GM19351 (cell line): ENCODE data around the gene YPEL2.
"Not testable (repeated sequence)": the region's sequence is repeated elsewhere in the genome, so short reads cannot be mapped to it uniquely, and the experiment has no call there.

ENCODE experiments used
- ATAC-seq: cut with Tn5 transposase; IDR thresholded peaks from one replicate; pipeline ENCODE4 v1.9.1; 2021; ENCODE audit warnings: mild to moderate bottlenecking, moderate library complexity; ENCODE audit not compliant: unreplicated experiment

YPEL2 gene, protein sequence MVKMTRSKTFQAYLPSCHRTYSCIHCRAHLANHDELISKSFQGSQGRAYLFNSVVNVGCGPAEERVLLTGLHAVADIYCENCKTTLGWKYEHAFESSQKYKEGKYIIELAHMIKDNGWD

DNA sequence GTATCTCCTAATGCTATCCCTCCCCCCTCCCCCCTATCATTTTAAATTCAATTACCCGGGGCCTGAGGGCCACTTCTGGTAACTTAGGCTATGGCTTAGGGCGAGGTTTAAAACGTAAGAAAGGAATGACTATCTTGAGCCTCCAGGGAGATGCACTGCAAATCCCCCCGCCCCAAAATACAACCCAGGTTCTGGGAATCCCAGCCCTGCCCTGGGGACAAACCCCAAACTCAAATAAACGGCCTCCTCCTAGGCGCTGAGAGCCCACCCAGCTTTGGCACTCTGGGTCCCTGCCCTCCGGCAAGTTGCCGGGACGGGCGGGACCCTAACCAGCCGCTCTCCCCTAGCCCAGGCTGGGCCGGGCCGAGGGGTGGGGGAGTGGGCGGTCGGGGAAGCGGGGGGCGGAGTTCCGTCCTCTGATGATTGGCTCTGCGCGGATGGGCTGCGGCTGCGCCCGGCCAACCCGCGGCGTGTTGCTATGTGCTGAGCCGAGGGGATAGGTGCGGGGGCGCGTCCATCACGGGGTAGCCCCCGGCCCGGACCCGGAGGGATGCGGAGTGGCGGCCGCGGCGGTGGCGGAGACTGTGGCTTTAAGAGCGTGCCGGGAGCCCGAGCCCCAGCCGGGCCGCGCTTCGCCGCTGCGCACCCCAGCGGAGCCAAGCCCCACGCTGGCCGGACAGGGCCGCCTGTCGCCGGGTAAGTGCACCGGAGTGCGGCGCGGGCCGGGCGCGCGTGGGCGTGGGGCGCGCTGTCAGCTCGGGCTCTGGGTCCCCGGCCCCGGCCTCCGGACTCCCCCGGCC, at the start of gene YPEL2:
Gene YPEL2, plus strand, starts transcription at position 527 of the 800 bp plus-strand sequence. CDS start 21,755 bp downstream, outside the sequence.
- peak; percentile 89 for ATAC-seq

DNA sequence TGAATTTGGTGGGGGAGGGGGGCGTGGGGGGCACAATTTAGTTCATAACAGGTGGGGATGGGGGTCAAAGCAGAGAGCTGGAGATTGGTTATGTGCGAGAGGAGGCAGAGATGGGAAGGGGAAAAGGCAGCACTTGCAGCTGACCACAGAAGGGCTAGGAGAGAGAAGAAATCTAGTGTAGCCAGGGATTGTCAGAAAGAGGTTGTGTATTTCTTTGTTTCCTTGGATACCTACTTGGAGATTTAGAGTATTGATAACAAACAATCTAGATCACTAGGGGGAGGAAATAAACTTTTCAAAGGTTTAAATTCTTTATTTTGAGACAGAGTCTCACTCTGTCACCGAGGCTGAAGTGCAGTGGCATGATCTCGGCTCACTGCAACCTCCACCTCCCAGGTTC, 47.1 kb upstream of the YPEL2 start:
- no peak for ATAC-seq

DNA sequence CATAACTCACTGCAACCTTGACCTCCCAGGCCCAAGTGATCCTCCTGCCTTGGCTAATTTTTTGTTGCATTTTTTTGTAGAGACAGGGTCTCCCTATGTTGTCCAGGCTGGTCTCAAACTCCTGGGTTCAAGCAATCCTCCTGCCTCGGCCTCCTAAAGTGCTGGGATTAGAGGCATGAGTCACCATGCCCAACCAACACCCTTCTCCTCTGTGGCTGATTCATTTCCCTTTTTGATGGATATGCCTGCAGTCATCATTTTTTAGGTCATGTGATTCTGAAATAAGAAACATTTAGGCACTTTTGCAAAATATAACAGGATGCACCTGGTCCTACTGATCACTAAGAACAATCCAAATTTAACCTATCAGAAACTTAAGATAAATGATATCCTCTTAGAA, 44.0 kb upstream of the YPEL2 start:
- no peak for ATAC-seq

DNA sequence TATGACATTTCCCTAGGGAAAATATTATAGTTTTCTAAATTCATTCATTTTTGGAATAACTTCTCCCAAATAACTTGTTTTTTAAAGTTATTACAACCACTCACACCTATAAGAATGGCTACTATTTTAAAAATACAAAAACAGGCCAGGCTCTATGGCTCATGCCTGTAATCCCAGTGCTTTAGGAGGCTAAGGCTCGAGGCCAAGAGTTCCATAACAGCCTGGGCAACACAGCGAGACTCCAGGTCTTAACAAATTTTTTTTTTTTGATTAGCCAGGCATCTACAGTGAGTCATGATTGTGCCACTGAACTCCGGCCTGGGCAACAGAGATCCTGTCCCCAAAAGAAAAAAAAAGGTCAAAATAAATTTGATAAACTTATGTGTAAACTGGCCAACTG, 43.6 kb upstream of the YPEL2 start:
- ATAC-seq: no peak

DNA sequence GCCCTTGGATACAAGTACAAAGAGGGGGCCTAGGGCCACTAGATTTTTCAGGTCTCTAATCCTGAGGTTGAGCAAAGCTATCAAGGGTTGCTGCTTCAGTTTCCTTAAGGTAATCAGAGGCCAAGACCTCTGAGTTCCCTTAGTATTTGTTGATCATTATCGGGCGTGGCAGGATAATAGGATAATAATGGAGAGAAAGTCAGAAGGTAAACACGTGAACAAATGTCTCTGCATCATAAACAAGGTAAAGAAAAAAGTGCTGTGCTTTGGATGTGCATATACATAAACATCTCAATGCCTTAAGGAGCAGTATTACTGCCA, 41.5 kb upstream of the YPEL2 start:
- ATAC-seq: no peak

DNA sequence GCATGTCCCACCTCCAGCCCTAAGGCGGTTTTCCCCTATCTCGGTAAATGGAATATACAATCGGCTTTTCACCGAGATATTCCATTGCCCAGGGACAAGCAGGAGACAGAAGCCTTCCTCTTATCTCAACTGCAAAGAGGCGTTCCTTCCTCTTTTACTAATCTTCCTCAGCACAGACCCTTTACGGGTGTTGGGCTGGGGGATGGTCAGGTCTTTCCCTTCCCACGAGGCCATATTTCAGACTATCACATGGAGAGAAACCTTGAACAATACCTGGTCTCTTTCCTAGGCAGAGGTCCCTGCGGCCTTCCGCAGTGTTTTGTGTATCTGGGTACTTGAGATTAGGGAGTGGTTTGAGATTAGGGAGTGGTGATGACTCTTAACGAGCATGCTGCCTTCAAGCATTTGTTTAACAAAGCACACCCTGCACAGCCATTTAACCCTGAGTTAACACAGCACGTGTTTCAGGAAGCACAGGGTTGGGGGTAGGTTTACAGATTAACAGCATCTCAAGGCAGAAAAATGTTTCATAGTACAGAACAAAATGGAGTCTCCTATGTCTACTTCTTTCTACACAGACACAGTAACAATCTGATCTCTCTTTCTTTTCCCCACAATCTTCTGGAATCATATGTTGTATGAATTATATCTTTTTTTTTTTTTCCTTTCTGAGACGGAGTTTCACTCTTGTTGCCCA, 41.0 kb upstream of the YPEL2 start:
- ATAC-seq: not testable (repeated sequence)

DNA sequence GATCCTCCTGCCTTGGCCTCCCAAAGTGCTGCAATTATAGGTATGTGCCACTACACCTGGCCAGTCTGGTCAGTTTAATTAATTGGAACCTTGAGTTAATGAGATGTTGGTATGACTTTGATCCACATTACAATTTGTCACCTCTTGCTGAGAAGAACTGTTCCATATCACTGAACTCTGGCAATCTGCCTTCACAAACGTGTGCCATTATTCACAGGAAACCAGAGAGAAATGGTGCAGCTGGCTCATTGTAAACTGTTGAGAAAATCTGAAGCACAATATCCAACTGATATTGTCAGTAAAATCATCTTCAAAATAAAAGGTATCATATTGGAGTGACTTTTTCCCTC, 39.3 kb upstream of the YPEL2 start:
- ATAC-seq: no peak

DNA sequence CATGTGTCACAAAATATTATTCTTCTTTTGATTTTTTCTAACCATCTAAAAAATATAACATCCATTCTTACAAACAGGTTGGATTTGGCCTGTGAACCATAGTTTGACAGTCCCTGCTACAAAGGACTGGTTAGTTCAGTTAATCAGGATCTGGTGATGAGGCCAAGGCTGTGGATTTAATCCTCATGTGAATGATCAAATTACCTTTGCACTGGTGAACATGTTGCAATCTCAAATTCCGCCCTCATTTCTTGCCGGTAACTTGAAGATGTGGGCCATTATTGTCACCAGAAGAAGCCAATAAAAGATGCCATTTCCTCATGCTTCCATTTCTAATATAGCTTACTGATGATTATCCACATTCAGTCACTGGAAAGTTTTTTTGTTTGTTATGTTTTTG, 35.3 kb upstream of the YPEL2 start:
- ATAC-seq: no peak

DNA sequence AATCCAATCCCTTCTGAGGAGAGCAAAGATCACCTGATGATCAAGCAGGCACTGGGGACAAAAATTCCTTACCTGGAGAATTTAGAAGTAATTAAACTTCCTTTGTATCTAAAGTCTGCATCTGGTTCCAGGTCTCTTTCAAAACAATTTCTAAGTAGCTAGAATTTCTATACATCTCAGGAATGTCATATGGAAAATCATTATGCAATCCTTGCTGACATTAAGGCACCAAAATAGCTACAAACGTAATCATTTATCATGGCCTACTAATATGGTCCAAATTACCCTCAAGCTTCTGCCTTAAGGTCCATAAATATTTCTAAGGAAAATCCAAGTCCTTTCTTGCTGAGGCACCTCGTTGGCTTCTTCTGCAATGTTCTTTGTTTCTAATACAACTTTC, 32.9 kb upstream of the YPEL2 start:
- ATAC-seq: no peak

DNA sequence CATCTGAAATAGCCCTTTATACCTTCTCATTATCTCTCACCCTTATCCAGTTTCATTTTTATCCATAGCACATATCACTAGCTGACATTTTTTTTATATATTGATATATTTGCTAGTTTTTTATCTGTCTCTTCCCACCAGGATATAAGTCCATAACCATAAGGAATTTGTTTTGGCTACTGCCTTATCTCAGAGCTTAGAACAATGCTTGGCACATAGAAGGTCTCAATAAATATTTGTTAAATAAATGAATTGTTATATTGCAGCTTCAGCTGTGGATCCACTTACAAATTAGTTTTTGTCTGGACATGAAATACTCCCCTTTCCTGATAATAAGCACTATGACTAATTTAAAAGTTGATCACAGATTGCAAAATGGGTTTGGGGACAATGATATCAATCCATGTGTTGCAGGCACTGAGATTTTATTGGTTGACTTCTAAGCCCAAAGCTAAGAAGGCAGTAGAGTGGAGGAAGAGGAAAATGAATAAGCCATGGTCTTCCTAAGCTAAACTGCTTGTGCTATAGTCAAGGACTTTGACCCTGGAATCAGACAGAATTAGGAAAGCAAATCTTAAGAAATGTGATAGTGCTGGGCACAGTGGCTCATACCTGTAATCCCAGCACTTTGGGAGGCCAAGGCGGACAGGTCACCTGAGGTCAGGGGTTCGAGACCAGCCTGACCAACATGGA, 31.9 kb upstream of the YPEL2 start:
- no peak for ATAC-seq

DNA sequence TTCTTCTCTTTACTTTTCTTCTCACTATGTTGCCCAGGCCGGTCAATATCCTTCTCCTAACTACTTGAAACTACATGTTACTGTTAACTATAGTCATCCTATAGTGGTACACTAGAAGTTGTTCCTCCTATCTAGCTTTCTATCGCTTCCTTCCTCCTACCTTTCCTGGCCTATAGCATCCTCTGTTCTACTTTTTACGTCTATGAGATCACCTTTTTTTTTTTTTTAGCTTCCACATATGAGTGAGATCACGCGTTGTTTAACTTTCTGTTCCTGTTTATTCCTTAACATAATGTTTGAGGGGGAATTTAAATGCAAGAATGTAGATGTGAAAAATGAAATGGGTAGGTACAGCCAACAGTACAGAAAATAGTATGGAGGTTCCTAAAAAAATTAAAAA, 30.5 kb upstream of the YPEL2 start:
- ATAC-seq: no peak

DNA sequence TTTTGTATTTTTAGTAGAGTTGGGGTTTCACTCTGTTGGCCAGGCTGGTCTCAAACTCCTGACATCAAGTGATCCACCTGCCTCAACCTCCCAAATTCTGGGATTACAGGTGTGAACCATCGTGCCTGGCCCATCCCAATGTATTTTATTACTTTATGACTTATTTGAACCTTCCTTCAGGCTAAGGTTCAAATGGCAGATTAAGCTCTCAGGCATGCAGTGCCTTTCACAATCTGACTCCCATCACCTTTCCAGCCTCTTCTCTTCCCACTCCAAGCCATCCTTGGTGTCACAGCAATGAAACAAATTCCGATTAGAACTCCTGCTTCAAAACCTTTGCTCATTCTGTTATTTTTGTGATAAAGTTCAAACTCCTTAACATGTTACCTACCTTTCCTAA, 26.6 kb upstream of the YPEL2 start:
- ATAC-seq: no peak

DNA sequence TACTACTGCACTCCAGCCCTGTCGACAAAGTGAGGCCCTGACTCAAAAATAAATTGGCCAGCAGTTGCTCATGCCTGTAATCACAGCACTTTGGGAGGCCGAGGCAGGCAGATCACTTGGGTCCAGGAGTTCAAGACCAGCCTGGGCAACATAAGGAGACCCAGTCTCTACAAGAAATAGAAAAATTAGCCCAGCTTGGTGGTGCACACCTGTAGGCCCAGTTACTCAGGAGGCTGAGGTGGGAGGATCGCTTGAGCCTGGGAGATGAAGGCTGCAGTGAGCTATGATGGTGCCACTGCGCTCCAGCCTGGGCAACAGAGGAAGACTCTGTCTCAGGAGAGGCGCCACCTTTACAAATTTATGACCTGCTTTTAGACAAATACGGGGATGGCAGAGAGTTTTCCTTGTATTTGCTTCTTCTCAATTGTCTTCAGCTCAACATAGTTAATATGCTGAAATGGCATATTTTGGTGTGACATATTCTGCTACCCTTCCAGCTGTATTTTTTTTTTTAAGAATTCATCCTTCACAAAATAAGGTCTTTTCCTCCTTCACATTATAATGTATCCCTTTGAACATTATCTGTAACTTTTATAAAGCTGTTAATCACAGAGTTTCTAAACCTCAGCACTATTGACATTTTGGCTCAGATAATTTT, 21.1 kb upstream of the YPEL2 start:
- no peak for ATAC-seq

DNA sequence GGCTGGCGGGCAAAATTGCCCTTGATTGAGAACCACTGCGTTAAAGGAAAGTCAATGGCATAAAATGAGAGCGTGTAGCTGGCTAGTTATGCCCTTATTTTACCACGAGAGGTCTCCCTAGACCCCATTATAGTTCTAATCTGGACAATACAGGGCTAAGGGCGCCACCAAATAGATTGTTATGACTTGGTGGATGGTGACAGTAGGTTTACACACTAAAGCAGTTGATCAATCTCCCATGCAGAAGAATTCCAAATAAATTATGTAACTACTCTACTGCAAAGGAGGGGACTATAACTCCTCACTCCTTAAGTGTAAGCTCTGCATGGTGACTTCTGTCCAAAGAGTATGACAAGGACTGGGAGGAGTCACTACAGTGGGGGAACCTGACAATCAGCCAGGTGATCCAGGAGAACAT, 20.4 kb upstream of the YPEL2 start:
- peak; percentile 51 for ATAC-seq

DNA sequence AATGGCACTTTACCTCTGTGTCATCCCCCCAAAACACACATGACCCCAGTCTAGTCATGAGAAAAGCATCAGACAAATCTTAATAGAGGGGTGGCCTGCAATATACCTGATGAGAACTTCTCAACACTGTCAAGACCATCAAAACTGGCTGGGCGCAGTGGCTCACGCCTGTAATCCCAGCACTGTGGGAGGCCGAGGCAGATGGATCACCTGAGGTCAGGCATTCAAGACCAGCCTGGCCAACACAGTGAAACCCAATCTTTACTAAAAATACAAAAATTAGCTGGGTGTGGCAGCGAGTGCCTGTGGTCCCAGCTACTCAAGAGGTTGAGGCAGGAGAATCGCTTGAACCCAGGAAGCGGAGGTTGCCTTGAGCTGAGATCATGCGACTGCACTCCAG, 19.9 kb upstream of the YPEL2 start:
- ATAC-seq: not testable (repeated sequence)

DNA sequence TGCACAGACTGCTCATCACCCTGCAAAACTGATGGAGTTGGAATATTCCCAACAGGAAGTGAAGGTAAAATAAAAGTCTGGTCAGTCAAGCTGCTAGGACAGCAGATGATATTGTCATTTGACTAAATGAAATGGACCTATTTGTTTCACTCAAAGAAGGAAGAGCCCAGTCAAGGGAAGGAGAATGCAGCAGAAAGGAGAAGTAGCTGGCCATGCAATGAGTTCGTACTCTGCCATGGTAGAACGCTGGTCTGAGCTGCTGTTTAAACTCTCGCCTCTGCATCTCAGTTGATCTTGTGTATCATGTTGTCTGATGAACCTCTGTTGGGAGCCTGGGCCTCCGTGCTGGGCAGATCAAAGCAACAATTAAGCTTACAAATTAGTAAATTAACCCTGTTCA, 15.6 kb upstream of the YPEL2 start:
- no peak for ATAC-seq

DNA sequence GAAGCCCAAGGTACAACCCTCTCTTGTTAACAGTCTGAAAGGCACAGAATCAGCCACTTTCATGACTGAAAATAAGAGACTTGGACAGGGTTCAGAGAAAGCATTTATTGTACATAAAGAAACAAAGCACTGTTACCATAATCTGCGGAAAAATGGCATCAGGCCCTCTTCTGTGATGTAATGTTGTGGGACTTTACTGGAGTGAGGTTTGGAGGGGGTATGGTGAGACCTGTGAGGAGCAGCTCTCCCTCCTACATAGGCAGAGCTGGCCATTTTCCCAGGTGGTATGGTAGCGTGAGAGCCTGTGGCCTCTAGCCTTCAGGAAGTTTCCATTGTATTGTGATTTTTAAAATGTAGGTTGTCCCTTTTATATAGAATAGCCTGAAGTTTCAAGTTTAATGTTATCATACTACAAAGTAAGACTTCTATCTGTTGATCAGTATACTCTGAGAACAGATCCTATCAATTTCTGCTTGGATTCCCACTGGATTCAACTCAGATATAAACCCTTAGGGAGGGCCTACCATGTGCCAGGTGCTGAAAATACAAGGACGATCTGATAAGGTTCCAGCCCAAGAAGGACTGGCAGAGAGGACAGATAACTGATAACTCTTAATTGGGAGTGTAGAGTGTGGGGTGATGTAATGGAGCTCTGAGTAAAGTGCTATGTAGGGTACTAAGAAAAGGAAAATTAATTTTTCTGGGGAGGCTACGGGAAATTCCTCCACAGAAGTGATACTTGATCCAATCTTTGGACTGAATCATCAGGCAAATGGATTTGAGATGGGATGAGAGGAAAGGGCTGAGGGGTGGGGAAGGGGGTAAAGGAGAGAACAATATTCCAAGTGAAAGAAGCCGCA, 4.1 kb upstream of the YPEL2 start:
- ATAC-seq: no peak

DNA sequence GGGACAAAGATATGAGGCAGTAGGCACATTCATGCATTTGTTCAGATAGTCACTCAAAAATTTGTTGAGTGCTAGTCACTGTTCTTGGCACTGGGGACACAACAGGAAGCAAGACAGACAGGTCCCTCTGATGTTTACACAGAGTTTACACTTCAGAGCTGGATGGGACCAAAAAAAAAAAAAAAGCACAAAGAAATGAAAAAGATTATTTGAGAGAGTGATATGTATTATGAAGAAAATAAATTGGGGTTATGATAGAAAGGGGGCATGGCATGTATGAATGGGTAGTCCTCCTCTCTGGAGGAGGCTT, 3.5 kb upstream of the YPEL2 start:
- no peak for ATAC-seq

DNA sequence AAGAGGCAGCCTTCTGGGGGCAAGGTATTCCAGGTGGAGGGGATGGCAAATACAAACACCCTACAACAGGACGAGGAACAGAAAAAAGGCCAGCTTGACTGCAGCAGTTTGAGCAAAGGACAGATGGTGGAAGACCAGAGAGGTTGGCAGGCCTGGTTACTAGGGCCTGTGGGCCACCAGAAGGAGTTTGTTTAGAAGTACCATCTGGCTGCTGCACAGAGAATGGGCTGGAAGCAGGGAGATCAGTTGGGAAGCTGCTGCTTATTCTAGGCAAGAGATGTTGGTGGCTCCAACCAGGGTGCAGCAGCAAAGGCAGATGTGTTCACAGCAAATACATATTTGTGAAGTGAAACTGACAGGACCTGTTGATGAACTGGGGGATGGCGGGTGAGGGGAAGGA, 2.9 kb upstream of the YPEL2 start:
- ATAC-seq: no peak

DNA sequence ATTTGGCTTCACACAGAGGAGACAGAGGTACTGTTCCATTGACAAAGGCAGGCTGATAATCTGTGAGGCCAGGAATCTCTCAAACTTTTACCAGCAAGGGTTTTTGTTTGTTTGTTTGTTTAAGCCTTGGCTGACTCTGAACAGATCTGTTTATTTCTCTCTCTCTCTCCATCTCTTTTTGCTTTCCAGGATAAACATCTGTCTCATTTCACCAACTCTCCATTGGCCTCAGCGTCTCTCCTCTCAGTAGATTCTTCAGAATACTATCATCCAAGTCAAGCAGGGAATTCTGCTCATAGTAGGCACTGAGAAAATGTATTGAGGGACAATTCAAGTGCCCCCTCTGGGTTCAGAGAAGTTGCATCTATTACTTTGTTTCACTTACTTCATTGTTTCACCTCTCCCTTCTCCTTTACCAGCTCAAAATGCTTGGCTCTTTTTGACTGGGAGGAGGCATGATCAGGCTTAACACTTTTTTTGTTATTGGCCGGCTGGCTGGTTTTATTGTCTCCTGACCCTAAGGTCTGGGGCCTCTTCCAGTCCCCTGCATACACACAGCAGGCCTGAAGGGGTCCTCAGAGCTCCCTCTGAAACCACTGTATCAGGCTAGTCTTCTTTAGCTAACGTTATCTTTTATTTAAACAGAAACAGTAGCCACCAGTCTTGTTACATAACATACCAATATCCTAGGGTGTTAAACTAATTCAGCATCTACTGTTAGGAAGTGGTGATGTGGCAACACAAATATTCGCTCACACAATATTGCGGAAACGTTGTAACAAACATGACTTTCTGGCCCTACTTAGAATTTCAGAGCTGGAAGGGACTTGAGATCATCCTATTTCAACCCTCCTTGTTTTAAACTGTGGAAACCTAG, 2.0 kb upstream of the YPEL2 start:
- ATAC-seq: peak; percentile 46
